GM18505 (cell line): ENCODE results near the gene ZDHHC5.

Experiments used
- ATAC-seq: cut with Tn5 transposase; IDR thresholded peaks from one replicate; pipeline ENCODE4 v1.9.1; 2021; ENCODE audit not compliant: unreplicated experiment
- POLR2A ChIP-seq: IDR thresholded peaks from 4 replicates; pipeline ENCODE4 v1.6.1; 2011; ENCODE audit warnings: borderline replicate concordance; ENCODE audit not compliant: insufficient read depth, insufficient read length; ENCODE audit errors: extremely low read depth

Gene ZDHHC5

DNA sequence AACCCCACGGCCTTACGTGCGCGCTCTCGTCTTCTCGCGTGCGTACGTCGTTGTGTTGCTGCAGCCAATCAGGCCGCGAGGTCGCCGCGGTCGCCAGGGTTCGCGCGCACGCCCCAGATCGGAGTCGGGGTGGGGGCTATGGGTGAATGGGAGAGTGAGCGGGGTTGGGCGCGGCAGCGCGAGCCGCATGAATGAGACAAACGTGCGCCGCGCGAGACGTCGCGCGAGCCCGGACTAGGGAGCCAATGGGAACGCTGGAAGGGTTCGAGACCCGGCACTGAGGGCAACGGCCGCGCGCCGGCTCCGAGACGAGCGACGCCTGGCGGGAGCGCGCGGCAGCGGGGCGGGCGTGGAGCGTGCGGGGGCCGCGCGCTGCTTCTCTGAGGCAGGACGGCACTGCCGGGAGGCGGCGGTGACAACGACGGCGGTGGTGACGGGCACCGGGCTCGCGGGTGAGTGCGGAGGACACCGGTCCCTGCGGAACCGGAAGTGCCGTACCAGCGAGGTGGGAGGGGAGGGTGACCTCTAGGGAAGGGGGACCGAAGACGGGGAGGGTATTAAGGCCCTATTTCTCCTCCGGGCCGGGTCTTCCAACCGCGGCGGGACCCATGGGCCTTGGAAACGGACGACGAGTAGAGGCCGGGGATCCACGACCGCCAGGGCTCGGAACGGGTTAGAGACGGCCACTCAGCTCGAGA, at the start of gene ZDHHC5:
ZDHHC5 (plus strand) TSS at position 379 of the 698 bp plus-strand sequence. CDS start 4,977 bp downstream, outside the sequence.
- ATAC-seq = peak; percentile 88
- TF ChIP-seq POLR2A = peak; percentile 93

GRCh38 chr11:57618438-57618837, 49.5 kb upstream of the ZDHHC5 start:
- TF ChIP-seq POLR2A = no peak
- ATAC-seq = no peak

DNA sequence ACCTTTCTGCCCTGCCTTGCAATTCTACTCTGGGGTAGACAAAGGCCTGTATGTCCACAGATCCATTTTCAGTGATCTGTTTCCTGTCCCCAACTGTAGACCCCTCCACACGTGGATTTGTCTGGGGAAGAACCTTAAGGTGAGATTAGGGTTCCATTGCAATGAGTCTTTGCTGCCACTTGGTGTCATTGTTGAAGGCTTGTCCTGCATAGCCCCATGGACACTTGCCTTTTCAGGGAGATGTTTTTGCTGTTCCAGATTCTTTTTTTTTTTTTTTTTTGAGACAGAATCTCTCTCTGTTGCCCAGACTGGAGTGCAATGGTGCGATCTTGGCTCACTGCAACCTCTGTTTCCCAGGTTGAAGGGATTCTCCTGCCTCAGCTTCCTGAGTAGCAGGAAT, 48.6 kb upstream of the ZDHHC5 start:
- no peak for ATAC-seq
- TF ChIP-seq POLR2A = no peak

- no peak for ATAC-seq
- no peak for TF ChIP-seq POLR2A
Observed at GRCh38 chr11:57620467-57620866, 47.4 kb upstream of the ZDHHC5 start.

GRCh38 chr11:57622263-57622662, 45.7 kb upstream of the ZDHHC5 start:
- ATAC-seq = no peak

GRCh38 chr11:57624864-57625263, 43.0 kb upstream of the ZDHHC5 start:
- no peak for TF ChIP-seq POLR2A

More at GRCh38 chr11:57622263-57622662, 45.7 kb upstream of the ZDHHC5 start:
- TF ChIP-seq POLR2A = no peak

DNA sequence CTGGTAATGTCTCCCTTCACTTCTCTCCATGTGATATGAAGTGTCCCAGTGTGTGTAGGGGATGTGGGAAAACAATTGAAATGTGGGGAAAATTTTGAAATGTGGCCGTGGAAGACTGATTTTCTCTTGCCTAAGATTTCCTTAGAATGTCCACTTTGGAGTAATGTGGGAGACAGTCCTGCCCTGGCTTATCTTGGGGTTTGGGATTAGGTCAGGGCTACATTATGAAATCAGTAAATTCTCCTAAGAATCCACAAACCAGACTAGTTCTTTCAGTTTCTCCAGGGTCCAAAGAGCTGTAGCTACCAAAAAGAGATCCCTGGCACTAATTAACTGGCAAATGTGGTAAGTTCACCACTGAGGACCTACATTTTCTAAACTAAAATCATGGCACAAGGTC, 41.0 kb upstream of the ZDHHC5 start:
- no peak for ATAC-seq
- no peak for TF ChIP-seq POLR2A

More at GRCh38 chr11:57624864-57625263, 43.0 kb upstream of the ZDHHC5 start:
- no peak for ATAC-seq

DNA sequence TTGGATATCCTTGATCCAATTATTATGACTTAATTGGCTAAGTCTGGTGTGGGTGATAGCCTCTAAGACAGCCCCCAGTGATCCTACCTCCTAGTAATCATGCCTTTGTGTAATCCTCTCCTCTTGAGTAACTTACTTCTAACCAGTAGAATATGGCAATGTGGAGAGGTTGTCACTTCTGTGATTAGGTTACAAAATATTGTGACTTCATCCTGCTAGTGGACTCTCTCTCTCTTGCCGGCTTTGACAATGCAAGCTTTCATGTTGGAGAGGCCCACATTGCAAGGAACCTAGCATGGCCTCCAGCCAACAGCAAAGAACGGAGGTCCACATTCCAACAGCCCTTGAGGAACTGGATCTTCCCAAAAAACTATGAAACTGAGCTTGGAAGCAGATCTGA, 37.7 kb upstream of the ZDHHC5 start:
- no peak for ATAC-seq

DNA sequence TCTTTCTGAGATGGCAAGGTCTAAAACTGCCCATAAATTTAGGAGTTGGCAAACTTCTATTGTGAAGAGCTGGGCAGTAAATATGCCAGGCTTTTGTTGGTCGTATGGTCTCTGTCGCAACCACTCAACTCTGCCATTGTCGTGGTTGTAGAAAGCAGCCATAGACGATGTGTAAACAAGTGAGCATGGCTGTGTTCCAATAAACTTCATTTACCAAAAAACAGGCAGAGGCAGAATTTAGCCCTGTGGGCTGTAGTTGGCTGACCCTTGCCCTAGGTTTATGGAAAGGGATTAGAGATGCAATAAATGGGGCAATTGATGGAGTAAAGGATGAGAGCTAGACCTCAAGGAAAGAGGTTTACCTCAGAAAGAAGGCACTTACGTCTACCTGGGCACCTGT, 35.8 kb upstream of the ZDHHC5 start:
- no peak for TF ChIP-seq POLR2A
- ATAC-seq = no peak

More for the DNA sequence above, 37.7 kb upstream of the ZDHHC5 start:
- TF ChIP-seq POLR2A = no peak

DNA sequence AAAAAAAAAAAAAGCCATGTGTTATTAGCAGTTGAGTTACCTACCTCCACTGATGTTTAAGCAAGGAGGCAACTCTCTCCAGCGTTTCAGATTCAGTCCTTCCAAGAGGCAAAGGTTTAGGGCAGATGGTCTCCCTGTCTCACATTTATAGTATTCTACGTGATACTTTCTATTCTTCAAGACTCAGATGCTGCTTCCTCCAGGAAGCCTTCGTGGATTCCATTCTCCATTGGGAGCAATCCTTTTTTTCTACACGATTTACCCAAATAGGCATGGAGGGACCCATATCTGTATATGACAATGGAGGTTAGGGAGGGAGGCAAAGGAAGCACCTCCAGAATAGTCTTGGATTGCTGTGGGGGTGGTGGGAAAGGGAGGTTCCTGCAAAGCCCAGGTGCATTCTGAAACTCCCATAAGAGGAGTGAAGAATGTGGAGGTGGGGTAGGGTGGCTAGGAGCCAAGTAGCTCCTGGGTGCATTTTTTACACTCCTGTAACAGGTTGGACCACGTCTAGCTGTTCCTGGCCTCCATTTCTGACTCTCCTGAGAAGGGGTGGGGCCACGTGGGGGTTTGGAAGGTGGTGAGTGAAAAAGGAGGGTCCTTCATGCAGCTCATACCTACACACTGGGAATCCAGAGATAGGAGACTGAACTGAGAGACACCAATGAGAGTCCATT, 34.4 kb upstream of the ZDHHC5 start:
- ATAC-seq = no peak
- TF ChIP-seq POLR2A = no peak

DNA sequence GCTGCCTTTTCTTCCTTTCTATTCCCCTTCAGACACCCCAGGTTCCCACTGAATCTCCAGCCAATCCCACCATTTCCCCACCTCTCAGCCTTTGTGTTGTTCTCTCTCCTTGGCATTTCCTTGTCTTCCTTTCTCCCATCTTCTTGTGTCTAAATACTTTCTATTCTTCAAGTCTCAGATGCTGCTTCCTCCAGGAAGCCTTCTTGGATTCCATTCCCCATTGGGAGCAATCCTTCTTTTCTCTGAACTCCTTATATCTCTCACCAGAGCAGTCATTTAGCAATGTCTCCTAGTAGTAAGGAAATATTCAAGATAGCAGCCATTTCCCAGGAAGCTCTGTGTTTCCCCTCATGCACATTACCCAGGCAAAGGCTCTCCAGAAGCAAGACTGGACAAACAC, 33.6 kb upstream of the ZDHHC5 start:
- no peak for ATAC-seq
- TF ChIP-seq POLR2A = no peak

DNA sequence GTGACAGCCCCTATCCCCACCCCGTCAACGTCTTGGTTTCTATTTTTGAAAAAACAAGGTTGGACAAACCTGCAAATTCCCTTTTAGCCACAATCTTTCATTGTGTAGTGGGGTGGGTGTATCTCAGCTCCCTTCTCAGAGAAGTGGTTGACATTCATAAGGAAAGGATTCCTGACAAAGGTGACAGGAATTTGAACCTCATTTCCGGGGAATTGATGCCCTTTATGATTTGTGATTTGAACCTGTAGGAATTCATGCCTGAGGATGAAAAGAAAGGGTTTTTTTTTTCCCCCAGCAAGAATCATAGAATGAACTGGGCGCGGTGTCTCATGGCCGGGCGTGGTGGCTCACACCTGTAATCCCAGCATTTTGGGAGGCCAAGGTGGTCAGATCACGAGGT, 32.7 kb upstream of the ZDHHC5 start:
- no peak for ATAC-seq
- no peak for TF ChIP-seq POLR2A

- no peak for TF ChIP-seq POLR2A
- no peak for ATAC-seq
Observed at GRCh38 chr11:57637626-57638004, 30.3 kb upstream of the ZDHHC5 start.
